Astrocyte of the cerebellum (primary cell): Measurements from ENCODE around the gene ATP11A.

Source experiments
- DNase-seq: peaks from one replicate; pipeline ENCODE4 v3.0.0-alpha.2; 2011; ENCODE audit warnings: low read depth
- H3K4me3 ChIP-seq: 2 replicates; pipeline ENCODE4 v1.5.1; 2011; ENCODE audit warnings: mild to moderate bottlenecking, low read depth, low read length, moderate library complexity
- CTCF ChIP-seq: IDR thresholded peaks from 2 replicates; pipeline ENCODE4 v1.5.1; 2012; ENCODE audit warnings: low read length, low read depth, moderate library complexity, mild to moderate bottlenecking; ENCODE audit errors: missing control alignments
- in situ Hi-C: cut with HindIII; loops from 2 replicates; pipeline ENCODE4 v1.10.0; 2017; ENCODE audit warnings: low sequenced_read_pairs

The ATP11A gene

DNA sequence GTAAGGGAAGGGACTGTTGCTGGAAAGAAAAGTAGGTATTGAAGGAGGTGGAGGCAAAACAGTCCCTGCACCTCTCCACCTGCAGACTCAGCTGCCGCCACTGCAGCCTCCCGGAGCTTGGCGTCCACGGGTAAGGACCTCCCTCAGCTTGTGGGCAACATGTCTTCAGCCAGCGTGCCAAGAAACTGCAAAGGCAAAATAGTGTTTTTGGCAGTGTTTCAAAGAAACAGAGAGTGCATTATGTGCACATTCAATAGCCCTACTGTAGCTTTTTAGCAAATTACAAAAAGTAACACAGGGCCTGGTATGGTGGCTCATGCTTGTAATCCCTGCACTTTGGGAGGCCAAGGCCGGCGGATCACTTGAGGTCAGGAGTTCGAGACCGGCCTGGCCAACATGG, 57.4 kb downstream of the ATP11A start:
- H3K4me3 ChIP-seq, result no peak overlapping the region
- peak; percentile 29 for DNase-seq
- in situ Hi-C loops, result no loop called here
- TF ChIP-seq CTCF, result no peak

GRCh38 chr13:112748947-112749735, 59.3 kb downstream of the ATP11A start:
- in situ Hi-C loops, result no loop called here

DNA sequence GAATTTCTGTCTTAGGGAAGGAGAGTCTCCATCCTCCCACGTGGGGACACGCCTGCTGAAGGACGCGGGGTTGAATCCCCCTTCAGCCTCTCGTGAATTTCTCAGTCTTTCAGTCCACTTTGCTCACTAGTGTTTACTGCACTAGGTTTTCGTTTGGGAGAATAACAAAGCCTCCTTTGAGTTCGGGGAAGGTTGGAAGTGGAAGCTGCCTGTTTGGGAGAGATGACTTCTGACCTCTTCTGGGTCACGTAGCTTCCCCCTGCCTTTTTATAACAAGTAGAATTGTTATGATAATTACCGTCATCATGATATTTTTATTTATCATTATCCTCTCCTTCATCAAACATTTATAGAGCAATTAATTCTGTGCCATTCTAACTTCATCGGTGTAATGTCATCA, 60.7 kb downstream of the ATP11A start:
- TF ChIP-seq CTCF, result no peak
- in situ Hi-C loops, result no loop called here
- no peak for DNase-seq
- no peak overlapping the region for H3K4me3 ChIP-seq

More at GRCh38 chr13:112748947-112749735, 59.3 kb downstream of the ATP11A start:
- TF ChIP-seq CTCF, result no peak
- H3K4me3 ChIP-seq, result no peak overlapping the region
- no peak for DNase-seq

- no peak for TF ChIP-seq CTCF
- DNase-seq, result no peak
- no peak overlapping the region for H3K4me3 ChIP-seq
- in situ Hi-C loops, result no loop called here
These were observed 61.8 kb downstream of the ATP11A start for GRCh38 chr13:112751617-112752016.

DNA sequence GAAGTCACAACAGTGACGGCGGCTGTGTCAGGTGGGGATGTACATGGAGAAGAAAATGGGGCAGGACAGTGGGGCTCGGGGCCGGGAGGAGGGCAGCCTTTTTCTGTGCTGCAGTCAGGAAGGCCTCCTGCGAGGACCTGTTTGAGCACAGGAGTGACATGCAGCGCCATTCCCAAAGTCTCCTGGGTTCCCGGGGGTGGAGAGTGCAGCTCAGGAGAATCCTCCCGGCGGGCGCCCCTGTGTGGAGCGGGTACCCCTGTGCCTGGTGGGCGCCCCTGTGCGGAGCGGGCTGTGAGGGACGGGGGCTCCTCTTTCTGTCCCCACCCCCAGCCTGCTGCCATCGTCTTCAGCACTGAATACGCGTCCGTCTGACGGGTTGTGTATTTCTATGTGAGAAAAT, 62.4 kb downstream of the ATP11A start:
- no peak for DNase-seq
- H3K4me3 ChIP-seq, result no peak overlapping the region
- in situ Hi-C loops, result no loop called here
- no peak for TF ChIP-seq CTCF

- no peak for DNase-seq
- in situ Hi-C loops, result no loop called here
- TF ChIP-seq CTCF, result no peak
- H3K4me3 ChIP-seq, result no peak overlapping the region
These were observed 63.1 kb downstream of the ATP11A start for GRCh38 chr13:112752711-112753541.
